Stimulated activated CD4-positive, alpha-beta T cell treated with anti-CD3 and anti-CD28 coated beads, Interleukin-1b, Interleukin-23, amount 100 ng/mL, for 1 hour (primary cell): ENCODE measurements around the gene MRTFA.

Source experiments
- DNase-seq, 2 donors: peaks; one replicate each; pipeline ENCODE4 v3.0.0-alpha.2; 2020; ENCODE audit warnings: low read depth in 2 of 2

Gene MRTFA

GRCh38 chr22:40428796-40429195 is 207.7 kb downstream of the MRTFA start:
- DNase-seq = no peak

- no peak for DNase-seq
Measured at GRCh38 chr22:40426594-40427333, 209.8 kb downstream of the MRTFA start.

- DNase-seq = no peak
Measured at GRCh38 chr22:40425082-40425481, 211.4 kb downstream of the MRTFA start.

- DNase-seq = no peak
Measured at GRCh38 chr22:40423882-40424640, 212.5 kb downstream of the MRTFA start.

GRCh38 chr22:40423310-40423688 is 213.2 kb downstream of the MRTFA start:
- DNase-seq = no peak

GRCh38 chr22:40422558-40423309 is 213.8 kb downstream of the MRTFA start:
- no peak for DNase-seq

- no peak for DNase-seq
Measured at GRCh38 chr22:40421941-40422340, 214.6 kb downstream of the MRTFA start.

- no peak for DNase-seq
Measured at GRCh38 chr22:40421082-40421350, 215.5 kb downstream of the MRTFA start.

- DNase-seq = no peak
Measured at GRCh38 chr22:40420341-40421081, 216.0 kb downstream of the MRTFA start.

- DNase-seq = no peak
Measured at GRCh38 chr22:40419718-40420117, 216.8 kb downstream of the MRTFA start.

GRCh38 chr22:40418366-40419201 is 217.9 kb downstream of the MRTFA start:
- DNase-seq = no peak

GRCh38 chr22:40417881-40418280 is 218.6 kb downstream of the MRTFA start:
- DNase-seq = no peak

GRCh38 chr22:40417041-40417440 is 219.5 kb downstream of the MRTFA start:
- DNase-seq = no peak

GRCh38 chr22:40416636-40417035 is 219.9 kb downstream of the MRTFA start:
- no peak for DNase-seq

GRCh38 chr22:40416267-40416570 is 220.3 kb downstream of the MRTFA start:
- DNase-seq = no peak

GRCh38 chr22:40415531-40416266 is 220.8 kb downstream of the MRTFA start:
- no peak for DNase-seq

- DNase-seq = no peak
Measured at GRCh38 chr22:40414838-40415505, 221.5 kb downstream of the MRTFA start.

GRCh38 chr22:40414311-40414710 is 222.2 kb downstream of the MRTFA start:
- DNase-seq = no peak

- DNase-seq = no peak
Measured at GRCh38 chr22:40413873-40414272, 222.6 kb downstream of the MRTFA start.

- no peak for DNase-seq
Measured at GRCh38 chr22:40412441-40412840, 224.1 kb downstream of the MRTFA start.
